HEK293T (cell line): ENCODE data around the gene ZNF346.
"Not testable (repeated sequence)": the region's sequence is repeated elsewhere in the genome, so short reads cannot be mapped to it uniquely, and the experiment has no call there.

Source experiments
- ARNT ChIP-seq: fragments of 450-650 bp; IDR thresholded peaks from 2 replicates; pipeline ENCODE4 v1.6.1; 2017; ENCODE audit warnings: mild to moderate bottlenecking
- BHLHE40 ChIP-seq: fragments of 450-650 bp; IDR thresholded peaks from 2 replicates; pipeline ENCODE4 v1.6.1; 2016; ENCODE audit warnings: mild to moderate bottlenecking, moderate library complexity, borderline replicate concordance
- CTBP1 ChIP-seq: fragments of 450-650 bp; IDR thresholded peaks from 2 replicates; pipeline ENCODE4 v1.6.1; 2016; ENCODE audit warnings: borderline replicate concordance
- FOXA1 ChIP-seq: fragments of 450-650 bp; IDR thresholded peaks from 2 replicates; pipeline ENCODE4 v1.6.1; 2016; ENCODE audit warnings: mild to moderate bottlenecking
- FOXM1 ChIP-seq: fragments of 450-650 bp; IDR thresholded peaks from 2 replicates; pipeline ENCODE4 v1.6.1; 2017; ENCODE audit warnings: mild to moderate bottlenecking, borderline replicate concordance
- NFRKB ChIP-seq: fragments of 450-650 bp; IDR thresholded peaks from 2 replicates; pipeline ENCODE4 v1.6.1; 2016; ENCODE audit warnings: mild to moderate bottlenecking, moderate library complexity
- SP1 ChIP-seq: fragments of 450-650 bp; IDR thresholded peaks from 2 replicates; pipeline ENCODE4 v1.6.1; 2017
- ZNF384 ChIP-seq: fragments of 450-650 bp; IDR thresholded peaks from 2 replicates; pipeline ENCODE4 v1.6.1; 2016
- TF ChIP-seq, protein P1 (sequence below): fragments of 450-650 bp; IDR thresholded peaks from 2 replicates; pipeline ENCODE4 v1.6.1; 2016

DNA sequence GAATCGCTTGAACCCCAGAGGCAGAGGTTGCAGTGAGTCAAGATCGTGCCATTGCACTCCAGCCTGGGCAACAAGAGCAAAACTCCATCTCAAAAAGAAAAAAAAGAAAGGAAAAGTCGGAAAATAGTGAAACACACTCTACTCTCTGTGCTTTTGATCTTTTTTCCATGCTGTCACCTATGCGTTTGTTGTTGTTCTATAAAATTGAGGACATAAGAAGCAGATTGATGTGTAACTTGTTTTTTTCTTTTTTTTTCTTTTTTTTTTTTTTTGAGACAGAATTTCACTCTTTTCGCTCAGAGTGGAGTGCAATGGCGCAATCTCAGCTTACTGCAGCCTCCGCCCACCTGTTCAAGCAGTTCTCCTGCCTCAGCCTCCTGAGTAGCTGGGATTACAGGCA, 26.0 kb downstream of the ZNF346 start:
- TF ChIP-seq, protein P1, sequence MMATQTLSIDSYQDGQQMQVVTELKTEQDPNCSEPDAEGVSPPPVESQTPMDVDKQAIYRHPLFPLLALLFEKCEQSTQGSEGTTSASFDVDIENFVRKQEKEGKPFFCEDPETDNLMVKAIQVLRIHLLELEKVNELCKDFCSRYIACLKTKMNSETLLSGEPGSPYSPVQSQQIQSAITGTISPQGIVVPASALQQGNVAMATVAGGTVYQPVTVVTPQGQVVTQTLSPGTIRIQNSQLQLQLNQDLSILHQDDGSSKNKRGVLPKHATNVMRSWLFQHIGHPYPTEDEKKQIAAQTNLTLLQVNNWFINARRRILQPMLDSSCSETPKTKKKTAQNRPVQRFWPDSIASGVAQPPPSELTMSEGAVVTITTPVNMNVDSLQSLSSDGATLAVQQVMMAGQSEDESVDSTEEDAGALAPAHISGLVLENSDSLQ: not testable (repeated sequence)
- TF ChIP-seq NFRKB, ARNT, SP1, BHLHE40, FOXM1, FOXA1, CTBP1, ZNF384: not testable (repeated sequence)
